ENCODE measurements around the gene BCAS1.

The BCAS1 gene

GRCh38 chr20:53989401-53989800, 81.0 kb downstream of the BCAS1 start:
- no peak overlapping the region for H2AFZ ChIP-seq (ENCODE audit: low read depth, low read length)
- TF ChIP-seq EZH2phosphoT487 (IDR thresholded peaks at IDR 0.05; ENCODE audit: low read depth) (no peak), CTCF (IDR thresholded peaks at IDR 0.05; ENCODE audit: low read depth, low read length) (no peak)
- H4K20me1 ChIP-seq (ENCODE audit: insufficient read depth, low read length) = no peaks in the 10 kb centered on the region
- no peaks in the 10 kb centered on the region for H3K36me3 ChIP-seq (replicated peaks; ENCODE audit: low read depth, low read length)
- no peaks in the 10 kb centered on the region for H3K79me2 ChIP-seq (ENCODE audit: low read length)
- no peak overlapping the region for H3K4me3 ChIP-seq (ENCODE audit: low read length)
- H3K4me2 ChIP-seq (ENCODE audit: low read length) = no peak overlapping the region
- H3K27ac ChIP-seq (ENCODE audit: low read length) = no peak overlapping the region
- no peaks in the 10 kb centered on the region for H3K9me3 ChIP-seq (ENCODE audit: insufficient read depth, low read length)
- H3K4me1 ChIP-seq (ENCODE audit: low read length) = no peaks in the 10 kb centered on the region
- H3K9ac ChIP-seq (ENCODE audit: low read length) = no peak overlapping the region
- peaks cover 16% of the 10 kb centered on the region for H3K27me3 ChIP-seq (ENCODE audit: low read depth, low read length)

- no peaks in the 10 kb centered on the region for H3K4me1 ChIP-seq (ENCODE audit: low read length)
- no peak overlapping the region for H3K4me2 ChIP-seq (ENCODE audit: low read length)
- H3K9ac ChIP-seq (ENCODE audit: low read length) = no peak overlapping the region
- no peaks in the 10 kb centered on the region for H3K36me3 ChIP-seq (replicated peaks; ENCODE audit: low read depth, low read length)
- H3K27me3 ChIP-seq (ENCODE audit: low read depth, low read length) = no peaks in the 10 kb centered on the region
- no peak overlapping the region for H2AFZ ChIP-seq (ENCODE audit: low read depth, low read length)
- no peak for TF ChIP-seq EZH2phosphoT487 (IDR thresholded peaks at IDR 0.05; ENCODE audit: low read depth)
- H3K27ac ChIP-seq (ENCODE audit: low read length) = no peak overlapping the region
- H3K9me3 ChIP-seq (ENCODE audit: insufficient read depth, low read length) = no peaks in the 10 kb centered on the region
- no peak overlapping the region for H3K4me3 ChIP-seq (ENCODE audit: low read length)
- no peaks in the 10 kb centered on the region for H3K79me2 ChIP-seq (ENCODE audit: low read length)
- no peaks in the 10 kb centered on the region for H4K20me1 ChIP-seq (ENCODE audit: insufficient read depth, low read length)
Observed at GRCh38 chr20:53986037-53986650, 84.2 kb downstream of the BCAS1 start.

- no peak overlapping the region for H3K27ac ChIP-seq (ENCODE audit: low read length)
- H4K20me1 ChIP-seq (ENCODE audit: insufficient read depth, low read length) = no peaks in the 10 kb centered on the region
- H3K4me3 ChIP-seq (ENCODE audit: low read length) = no peak overlapping the region
- no peak overlapping the region for H3K9ac ChIP-seq (ENCODE audit: low read length)
- H3K4me2 ChIP-seq (ENCODE audit: low read length) = no peak overlapping the region
- no peaks in the 10 kb centered on the region for H3K79me2 ChIP-seq (ENCODE audit: low read length)
- H3K36me3 ChIP-seq (replicated peaks; ENCODE audit: low read depth, low read length) = no peaks in the 10 kb centered on the region
- TF ChIP-seq CTCF (IDR thresholded peaks at IDR 0.05; ENCODE audit: low read depth, low read length) (no peak), EZH2phosphoT487 (IDR thresholded peaks at IDR 0.05; ENCODE audit: low read depth) (no peak)
- no peaks in the 10 kb centered on the region for H3K27me3 ChIP-seq (ENCODE audit: low read depth, low read length)
- no peaks in the 10 kb centered on the region for H3K4me1 ChIP-seq (ENCODE audit: low read length)
- no peak overlapping the region for H2AFZ ChIP-seq (ENCODE audit: low read depth, low read length)
- H3K9me3 ChIP-seq (ENCODE audit: insufficient read depth, low read length) = no peaks in the 10 kb centered on the region
Observed at GRCh38 chr20:53985150-53985518, 85.3 kb downstream of the BCAS1 start.

GRCh38 chr20:53984356-53985149, 85.8 kb downstream of the BCAS1 start:
- Histone ChIP-seq H4K20me1 (ENCODE audit: insufficient read depth, low read length) (no peaks in the 10 kb centered on the region), H3K27me3 (ENCODE audit: low read depth, low read length) (no peaks in the 10 kb centered on the region), H2AFZ (ENCODE audit: low read depth, low read length) (no peak overlapping the region), H3K4me2 (ENCODE audit: low read length) (no peak overlapping the region), H3K4me1 (ENCODE audit: low read length) (no peaks in the 10 kb centered on the region), H3K9me3 (ENCODE audit: insufficient read depth, low read length) (no peaks in the 10 kb centered on the region), H3K4me3 (ENCODE audit: low read length) (no peak overlapping the region), H3K9ac (ENCODE audit: low read length) (no peak overlapping the region), H3K79me2 (ENCODE audit: low read length) (no peaks in the 10 kb centered on the region), H3K27ac (ENCODE audit: low read length) (no peak overlapping the region), H3K36me3 (replicated peaks; ENCODE audit: low read depth, low read length) (no peaks in the 10 kb centered on the region)
- TF ChIP-seq EZH2phosphoT487 (IDR thresholded peaks at IDR 0.05; ENCODE audit: low read depth) (no peak), CTCF (IDR thresholded peaks at IDR 0.05; ENCODE audit: low read depth, low read length) (no peak)

Data from OCI-LY3 (cell line).